Mucosa of descending colon (tissue), 3 donors: ENCODE measurements around the gene POLK. TPM values are rescaled to one million over a fixed set of nuclear protein-coding genes. Genes with fewer than 3 reads are reported as not detected.
"Not testable (repeated sequence)": the region's sequence is repeated elsewhere in the genome, so short reads cannot be mapped to it uniquely, and the experiment has no call there.

Experiments
- ATAC-seq: fragments of 200-7000 bp; cut with Tn5 transposase; one replicate; pipeline ENCODE4 v1.9.1; 2020; ENCODE audit warnings: mild to moderate bottlenecking, moderate library complexity
- DNase-seq, 3 donors: peaks; one replicate each; pipeline ENCODE4 v3.0.0-alpha.2; 2020
- H3K36me3 ChIP-seq: fragments of 200-600 bp; one replicate; pipeline ENCODE4 v1.8.0; 2021; ENCODE audit warnings: low read depth, mild to moderate bottlenecking
- H3K4me1 ChIP-seq: fragments of 200-600 bp; one replicate; pipeline ENCODE4 v1.8.0; 2021; ENCODE audit warnings: low read depth, mild to moderate bottlenecking
- H3K4me3 ChIP-seq: fragments of 200-600 bp; one replicate; pipeline ENCODE4 v1.8.0; 2021; ENCODE audit warnings: mild to moderate bottlenecking
- H3K9me3 ChIP-seq: fragments of 200-600 bp; one replicate; pipeline ENCODE4 v1.8.0; 2021; ENCODE audit warnings: mild to moderate bottlenecking
- intact Hi-C, 2 donors: fragments of 100-400 bp; cut with DNase I in 1 of 2; cut with micrococcal nuclease in 1 of 2; formaldehyde crosslinking; loops; one replicate each; pipeline versions ENCODE4 v1.11.0 to v1.11.1; 2022; cut with DNase I, micrococcal nuclease
- total RNA-seq, 3 donors: library from RNA; stranded (reverse); fragmentation: NEBNext Ultra II Directional in 2 of 3; extraction: Animal tissue kit (Norgen Biotek cat#: 25700) in 2 of 3; gene quantifications; one replicate each; pipeline versions ENCODE4 v1.2.1 to v1.2.4, GENCODE V29; 2021 to 2023
- TF ChIP-seq, protein P1 (sequence below): fragments of 200-600 bp; IDR thresholded peaks from one replicate; pipeline ENCODE4 v1.8.0; 2022; ENCODE audit warnings: antibody characterized with exemption, mild to moderate bottlenecking
- donor health status: DM: no; HTN: no; CAD: no; lungs with moderate emphysema.
- donor health status: DM: no; HTN: no; CAD: no.
- donor health status: DM: no; HTN: yes; CAD: no.

POLK gene
- total RNA-seq, 3 donors from 2014 or later, result 15.3 to 32.5 (median 17.6) TPM

DNA sequence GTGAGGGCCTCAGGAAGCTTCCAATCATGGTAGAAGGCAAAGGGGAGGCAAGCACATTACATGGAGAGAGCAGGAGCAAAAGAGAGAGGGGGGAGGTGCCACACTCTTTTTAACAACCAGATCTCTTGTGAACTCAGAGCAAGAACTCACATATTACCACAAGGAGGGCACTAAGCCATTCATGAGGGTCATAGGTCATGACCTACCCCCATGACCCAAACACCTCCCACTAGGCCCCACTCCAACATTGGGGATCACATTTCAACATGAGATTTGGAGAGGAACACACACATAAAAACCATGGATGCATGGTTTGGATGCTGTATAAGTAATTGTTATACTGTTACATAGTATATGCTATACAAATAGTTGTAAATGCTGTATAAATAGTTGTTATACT lies 17.5 kb downstream of the POLK start:
- no peaks in the 10 kb centered on the region for H3K36me3 ChIP-seq
- no peak overlapping the region for H3K4me3 ChIP-seq
- peaks cover 2% of the 10 kb centered on the region for H3K9me3 ChIP-seq
- TF ChIP-seq, protein P1, sequence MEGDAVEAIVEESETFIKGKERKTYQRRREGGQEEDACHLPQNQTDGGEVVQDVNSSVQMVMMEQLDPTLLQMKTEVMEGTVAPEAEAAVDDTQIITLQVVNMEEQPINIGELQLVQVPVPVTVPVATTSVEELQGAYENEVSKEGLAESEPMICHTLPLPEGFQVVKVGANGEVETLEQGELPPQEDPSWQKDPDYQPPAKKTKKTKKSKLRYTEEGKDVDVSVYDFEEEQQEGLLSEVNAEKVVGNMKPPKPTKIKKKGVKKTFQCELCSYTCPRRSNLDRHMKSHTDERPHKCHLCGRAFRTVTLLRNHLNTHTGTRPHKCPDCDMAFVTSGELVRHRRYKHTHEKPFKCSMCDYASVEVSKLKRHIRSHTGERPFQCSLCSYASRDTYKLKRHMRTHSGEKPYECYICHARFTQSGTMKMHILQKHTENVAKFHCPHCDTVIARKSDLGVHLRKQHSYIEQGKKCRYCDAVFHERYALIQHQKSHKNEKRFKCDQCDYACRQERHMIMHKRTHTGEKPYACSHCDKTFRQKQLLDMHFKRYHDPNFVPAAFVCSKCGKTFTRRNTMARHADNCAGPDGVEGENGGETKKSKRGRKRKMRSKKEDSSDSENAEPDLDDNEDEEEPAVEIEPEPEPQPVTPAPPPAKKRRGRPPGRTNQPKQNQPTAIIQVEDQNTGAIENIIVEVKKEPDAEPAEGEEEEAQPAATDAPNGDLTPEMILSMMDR, result no peak
- intact Hi-C loops, result no loop called here
- no peak for DNase-seq
- ATAC-seq, result no peak
- H3K4me1 ChIP-seq, result no peaks in the 10 kb centered on the region

DNA sequence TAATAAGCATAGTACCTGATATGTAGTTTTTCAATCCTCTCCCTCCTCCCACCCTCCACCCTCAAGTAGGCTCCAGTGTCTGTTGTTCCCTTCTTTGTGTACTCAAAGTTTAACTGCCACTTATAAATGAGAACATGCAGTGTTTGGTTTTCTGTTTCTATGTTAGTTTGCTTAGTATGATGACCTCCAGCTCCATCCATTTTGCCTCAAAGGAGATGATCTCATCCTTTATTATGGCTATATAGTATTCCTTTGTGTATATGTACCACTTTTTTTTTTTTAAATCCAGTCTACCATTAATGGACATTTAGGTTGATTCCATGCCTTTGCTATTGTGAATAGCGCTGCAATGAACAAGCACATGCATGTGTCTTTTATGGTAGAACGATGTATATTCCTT lies 20.5 kb downstream of the POLK start:
- Histone ChIP-seq H3K36me3 (no peaks in the 10 kb centered on the region), H3K9me3 (peaks cover 15% of the 10 kb centered on the region), H3K4me1 (no peaks in the 10 kb centered on the region), H3K4me3 (no peak overlapping the region)
- intact Hi-C loops, result no loop called here
- DNase-seq (no peak), ATAC-seq (no peak)
- TF ChIP-seq, protein P1, result no peak

DNA sequence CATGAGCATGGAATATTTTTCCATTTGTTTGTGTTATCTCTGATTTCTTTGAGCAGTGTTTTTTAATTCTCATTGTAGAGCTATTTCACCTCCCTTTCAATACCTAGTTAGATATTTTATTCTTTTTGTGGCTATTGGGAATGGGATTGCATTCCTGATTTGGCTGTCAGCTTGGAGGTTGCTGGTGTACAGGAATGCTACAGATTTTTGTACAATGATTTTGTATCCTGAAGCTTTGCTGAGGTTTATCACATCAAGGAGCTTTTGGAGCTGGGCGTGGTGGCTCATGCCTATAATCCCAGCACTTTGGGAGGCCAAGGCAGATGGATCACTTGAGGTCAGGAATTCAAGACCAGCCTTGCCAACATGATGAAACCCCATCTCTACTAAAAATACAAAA lies 22.0 kb downstream of the POLK start:
- H3K4me3 ChIP-seq, ATAC-seq, intact Hi-C loops, H3K36me3 ChIP-seq, H3K4me1 ChIP-seq, DNase-seq: not testable (repeated sequence)
- peaks cover 15% of the 10 kb centered on the region for H3K9me3 ChIP-seq

DNA sequence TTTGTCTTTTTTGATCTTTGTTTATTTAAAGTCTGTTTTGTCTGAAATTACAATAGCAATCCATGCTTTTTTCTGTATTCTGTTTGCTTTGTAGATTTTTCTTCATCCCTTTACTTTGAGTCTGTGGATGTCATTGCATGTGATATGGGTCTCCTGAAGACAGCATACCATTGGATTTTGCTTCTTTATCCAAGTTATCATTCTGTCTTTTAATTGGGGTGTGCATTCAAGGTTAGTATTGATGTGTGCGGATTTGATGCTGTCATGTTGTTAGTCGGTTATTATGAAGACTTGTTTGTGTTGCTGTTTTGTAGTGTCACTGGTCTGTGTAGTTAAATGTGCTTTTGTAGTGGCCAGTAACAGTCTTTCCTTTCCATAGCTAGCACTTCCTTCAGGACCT lies 23.0 kb downstream of the POLK start:
- ATAC-seq, result no peak
- no peaks in the 10 kb centered on the region for H3K4me1 ChIP-seq
- no peak overlapping the region for H3K4me3 ChIP-seq
- intact Hi-C loops, result no loop called here
- TF ChIP-seq, protein P1, result no peak
- H3K36me3 ChIP-seq, result no peaks in the 10 kb centered on the region
- no peak for DNase-seq
- peaks cover 15% of the 10 kb centered on the region for H3K9me3 ChIP-seq

DNA sequence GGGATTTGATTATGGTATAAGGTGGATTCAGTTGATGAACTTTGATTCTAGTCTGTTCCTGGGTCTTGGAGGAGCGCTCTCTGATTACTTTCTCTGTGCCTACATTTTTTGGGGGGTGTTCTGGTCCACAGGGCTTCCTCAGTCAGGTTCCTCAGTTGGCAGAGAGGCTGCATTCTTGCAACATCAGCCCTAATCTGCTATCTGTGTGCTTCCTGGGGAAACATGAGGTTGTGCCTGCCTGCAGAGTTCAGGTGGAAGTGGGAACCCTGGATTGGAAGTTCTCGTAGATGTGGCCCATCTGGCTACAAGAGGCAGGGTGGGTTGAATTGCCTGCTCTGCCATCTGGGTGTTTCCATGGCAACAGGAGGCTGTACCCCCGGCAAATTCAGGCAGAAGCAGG lies 24.5 kb downstream of the POLK start:
- Histone ChIP-seq H3K9me3 (peaks cover 15% of the 10 kb centered on the region), H3K4me1 (no peaks in the 10 kb centered on the region), H3K36me3 (no peaks in the 10 kb centered on the region), H3K4me3 (no peak overlapping the region)
- intact Hi-C loops, result no loop called here
- ATAC-seq, result no peak
- DNase-seq, result no peak
- TF ChIP-seq, protein P1, result no peak

DNA sequence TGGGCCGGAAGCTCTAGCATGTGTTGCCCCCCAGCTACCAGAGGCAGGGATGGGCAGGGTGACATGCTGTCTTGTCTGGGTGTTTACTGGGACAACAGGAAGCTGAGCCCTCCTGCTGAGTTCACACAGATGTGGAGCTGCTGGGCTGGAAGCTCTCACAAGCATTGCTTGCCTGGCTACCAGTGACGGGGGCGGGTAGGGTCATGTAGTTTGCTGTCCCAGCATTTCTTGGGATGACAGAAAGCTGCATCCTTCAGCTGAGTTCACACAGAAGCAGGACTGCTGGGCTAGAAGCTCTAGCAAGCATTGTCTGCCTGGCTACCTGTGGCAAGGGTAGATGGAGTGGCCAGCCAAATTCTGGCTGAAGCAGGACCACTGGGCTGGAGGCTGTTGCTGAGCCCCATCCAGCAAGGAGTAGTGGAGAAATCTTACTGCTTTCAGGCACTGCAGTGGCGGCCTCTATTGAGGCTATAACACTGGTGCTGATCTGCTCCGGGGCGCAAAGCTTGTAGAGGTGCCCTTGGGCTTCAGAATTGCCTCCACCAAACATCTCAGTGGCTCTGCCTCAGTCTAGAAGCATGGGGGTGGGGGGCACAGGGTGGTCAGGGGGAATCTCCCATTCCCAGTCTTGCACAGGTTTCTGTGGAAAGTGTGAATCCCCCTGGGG lies 25.1 kb downstream of the POLK start:
- H3K9me3 ChIP-seq, result peaks cover 15% of the 10 kb centered on the region
- intact Hi-C loops, result no loop called here
- H3K36me3 ChIP-seq, result no peaks in the 10 kb centered on the region
- ATAC-seq (peak; percentile 14), DNase-seq (no peak)
- TF ChIP-seq, protein P1, result no peak
- H3K4me1 ChIP-seq, result no peaks in the 10 kb centered on the region
- H3K4me3 ChIP-seq, result no peak overlapping the region
